ENCODE measurements around the gene UPK1A. TPM values are rescaled to one million over a fixed set of nuclear protein-coding genes. Genes with fewer than 3 reads are reported as not detected.
A peak's percentile ranks its signal among the peaks of the same experiment; 100 is the strongest.
"Not testable (repeated sequence)": the region's sequence is repeated elsewhere in the genome, so short reads cannot be mapped to it uniquely, and the experiment has no call there.

Gene UPK1A
- total RNA-seq, 2 experiments from 2014 or later: 1.8 to 2.2 TPM

DNA sequence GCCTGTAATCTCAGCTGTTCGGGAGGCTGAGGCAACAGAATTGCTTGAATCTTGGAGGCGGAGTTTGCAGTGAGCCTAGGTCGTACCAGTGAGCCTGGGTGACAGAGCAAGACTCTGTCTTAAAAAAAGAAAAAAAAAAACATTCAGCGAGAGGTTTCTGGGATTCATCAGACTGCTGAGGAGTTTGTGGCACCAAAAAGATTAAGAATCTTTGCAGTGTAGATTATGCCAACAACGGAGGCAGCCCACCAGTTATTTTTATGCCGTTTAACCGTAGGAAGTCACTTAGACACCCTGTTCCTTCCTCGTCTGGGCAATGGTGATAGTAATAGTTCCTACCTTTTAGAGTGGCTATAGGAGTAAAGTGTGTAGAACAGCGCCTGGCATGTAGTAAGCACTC lies 15.7 kb upstream of the UPK1A start:
- intact Hi-C loops (cut with micrococcal nuclease): no loop called here
- H3K9me3 Mint-ChIP-seq: no peaks in the 10 kb centered on the region
- TF ChIP-seq, protein P1, sequence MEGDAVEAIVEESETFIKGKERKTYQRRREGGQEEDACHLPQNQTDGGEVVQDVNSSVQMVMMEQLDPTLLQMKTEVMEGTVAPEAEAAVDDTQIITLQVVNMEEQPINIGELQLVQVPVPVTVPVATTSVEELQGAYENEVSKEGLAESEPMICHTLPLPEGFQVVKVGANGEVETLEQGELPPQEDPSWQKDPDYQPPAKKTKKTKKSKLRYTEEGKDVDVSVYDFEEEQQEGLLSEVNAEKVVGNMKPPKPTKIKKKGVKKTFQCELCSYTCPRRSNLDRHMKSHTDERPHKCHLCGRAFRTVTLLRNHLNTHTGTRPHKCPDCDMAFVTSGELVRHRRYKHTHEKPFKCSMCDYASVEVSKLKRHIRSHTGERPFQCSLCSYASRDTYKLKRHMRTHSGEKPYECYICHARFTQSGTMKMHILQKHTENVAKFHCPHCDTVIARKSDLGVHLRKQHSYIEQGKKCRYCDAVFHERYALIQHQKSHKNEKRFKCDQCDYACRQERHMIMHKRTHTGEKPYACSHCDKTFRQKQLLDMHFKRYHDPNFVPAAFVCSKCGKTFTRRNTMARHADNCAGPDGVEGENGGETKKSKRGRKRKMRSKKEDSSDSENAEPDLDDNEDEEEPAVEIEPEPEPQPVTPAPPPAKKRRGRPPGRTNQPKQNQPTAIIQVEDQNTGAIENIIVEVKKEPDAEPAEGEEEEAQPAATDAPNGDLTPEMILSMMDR (IDR thresholded peaks at IDR 0.05): no peak
- no peak overlapping the region for H3K4me3 Mint-ChIP-seq
- no peak for ATAC-seq
- H3K27me3 Mint-ChIP-seq: no peaks in the 10 kb centered on the region
- POLR2A ChIA-PET: no interaction called here
- peaks cover 37% of the 10 kb centered on the region for H3K36me3 Mint-ChIP-seq (ENCODE audit: low read depth)
- peaks cover 29% of the 10 kb centered on the region for H3K4me1 Mint-ChIP-seq (ENCODE audit: low read depth)
- CTCF ChIA-PET: no interaction called here
- no peak for DNase-seq
- no peak overlapping the region for H3K27ac Mint-ChIP-seq

DNA sequence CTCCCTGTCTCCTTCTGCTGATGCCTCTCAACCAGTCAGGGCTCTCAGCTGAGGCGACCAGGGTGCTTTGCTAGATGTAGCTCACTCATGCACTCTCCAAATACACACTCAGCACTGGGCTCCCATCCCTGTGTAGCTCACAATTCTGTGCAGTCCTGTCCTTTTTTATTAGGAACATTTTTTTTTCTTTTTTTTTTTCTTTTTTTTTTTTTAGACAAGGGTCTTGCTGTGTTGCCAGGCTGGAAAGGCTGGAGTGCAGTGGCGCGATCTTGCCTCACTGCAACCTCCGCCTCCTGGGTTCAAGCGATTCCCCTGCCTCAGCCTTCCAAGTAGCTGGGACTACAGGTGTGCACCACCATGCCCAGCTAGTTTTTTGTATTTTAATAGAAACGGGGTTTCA lies 11.5 kb upstream of the UPK1A start:
- H3K4me3 Mint-ChIP-seq; DNase-seq; H3K9me3 Mint-ChIP-seq; intact Hi-C loops (cut with micrococcal nuclease); ATAC-seq; H3K27me3 Mint-ChIP-seq; POLR2A ChIA-PET; H3K27ac Mint-ChIP-seq: not testable (repeated sequence)
- Mint-ChIP-seq H3K36me3 (ENCODE audit: low read depth) (peaks cover 52% of the 10 kb centered on the region), H3K4me1 (ENCODE audit: low read depth) (peaks cover 22% of the 10 kb centered on the region)
- CTCF ChIA-PET: interaction anchor here (1.6 kb wide), 1 partner anchor 165 kb away, joined by 5 read pairs; no protein-coding TSS in a partner anchor

DNA sequence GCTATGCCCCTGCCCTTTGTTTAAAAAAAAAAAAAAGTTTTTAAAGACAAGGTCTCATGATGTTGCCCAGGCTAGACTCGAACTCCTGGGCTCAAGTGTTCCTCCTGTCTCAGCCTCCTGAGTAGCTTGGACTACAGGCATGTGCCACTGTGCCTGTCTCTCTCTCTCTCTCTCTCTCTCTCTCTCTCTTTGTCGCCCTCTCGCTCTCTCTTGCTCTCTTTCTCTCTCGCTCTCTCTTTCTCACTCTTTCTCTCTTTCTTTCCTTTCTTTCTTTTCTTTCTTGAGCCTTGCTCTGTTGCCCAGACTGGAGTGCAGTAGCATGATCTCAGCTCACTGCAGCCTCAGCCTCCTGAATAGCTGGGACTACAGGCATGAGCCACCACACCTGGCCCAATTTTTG lies 10.7 kb upstream of the UPK1A start:
- Mint-ChIP-seq H3K4me3 (no peak overlapping the region), H3K9me3 (no peaks in the 10 kb centered on the region), H3K27ac (no peak overlapping the region), H3K27me3 (no peaks in the 10 kb centered on the region), H3K36me3 (ENCODE audit: low read depth) (peaks cover 50% of the 10 kb centered on the region), H3K4me1 (ENCODE audit: low read depth) (peaks cover 16% of the 10 kb centered on the region)
- intact Hi-C loops (cut with micrococcal nuclease): no loop called here
- TF ChIP-seq, protein P1 (IDR thresholded peaks at IDR 0.05): no peak
- ChIA-PET CTCF (no interaction called here), POLR2A (no interaction called here)
- ATAC-seq (no peak), DNase-seq (no peak)

DNA sequence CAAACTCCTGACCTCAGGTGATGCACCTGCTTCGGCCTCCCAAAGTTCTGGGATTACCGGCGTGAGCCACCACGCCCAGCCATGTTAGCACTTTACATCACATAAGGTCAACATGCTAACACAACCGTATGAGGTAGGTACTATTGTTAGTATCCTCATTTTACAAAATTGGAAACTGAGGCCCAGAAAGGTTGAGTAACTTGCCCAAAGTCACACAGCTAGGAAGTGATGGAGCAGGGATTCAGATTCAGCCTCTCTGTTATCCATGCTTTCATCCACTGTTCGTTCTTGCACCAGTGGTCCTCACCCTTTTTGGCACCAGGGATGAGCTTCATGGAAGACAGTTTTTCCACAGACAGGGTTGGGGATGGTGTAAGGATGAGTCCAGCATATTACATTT lies 9.6 kb upstream of the UPK1A start:
- ATAC-seq (no peak), DNase-seq (no peak)
- intact Hi-C loops (cut with micrococcal nuclease): no loop called here
- H3K4me1 Mint-ChIP-seq (ENCODE audit: low read depth): peaks cover 8% of the 10 kb centered on the region
- H3K9me3 Mint-ChIP-seq: no peaks in the 10 kb centered on the region
- ChIA-PET CTCF (interaction anchor here (2.6 kb wide), 1 partner anchor 8 kb away, joined by 10 read pairs; the partner anchor contains the start of gene COX6B1), POLR2A (interaction anchor here (1.2 kb wide), 1 partner anchor 8 kb away, joined by 3 read pairs; the partner anchor contains the start of gene COX6B1)
- H3K36me3 Mint-ChIP-seq (ENCODE audit: low read depth): peaks cover 46% of the 10 kb centered on the region
- TF ChIP-seq, protein P1 (IDR thresholded peaks at IDR 0.05): no peak
- H3K27me3 Mint-ChIP-seq: no peaks in the 10 kb centered on the region
- no peak overlapping the region for H3K4me3 Mint-ChIP-seq
- H3K27ac Mint-ChIP-seq: no peak overlapping the region

DNA sequence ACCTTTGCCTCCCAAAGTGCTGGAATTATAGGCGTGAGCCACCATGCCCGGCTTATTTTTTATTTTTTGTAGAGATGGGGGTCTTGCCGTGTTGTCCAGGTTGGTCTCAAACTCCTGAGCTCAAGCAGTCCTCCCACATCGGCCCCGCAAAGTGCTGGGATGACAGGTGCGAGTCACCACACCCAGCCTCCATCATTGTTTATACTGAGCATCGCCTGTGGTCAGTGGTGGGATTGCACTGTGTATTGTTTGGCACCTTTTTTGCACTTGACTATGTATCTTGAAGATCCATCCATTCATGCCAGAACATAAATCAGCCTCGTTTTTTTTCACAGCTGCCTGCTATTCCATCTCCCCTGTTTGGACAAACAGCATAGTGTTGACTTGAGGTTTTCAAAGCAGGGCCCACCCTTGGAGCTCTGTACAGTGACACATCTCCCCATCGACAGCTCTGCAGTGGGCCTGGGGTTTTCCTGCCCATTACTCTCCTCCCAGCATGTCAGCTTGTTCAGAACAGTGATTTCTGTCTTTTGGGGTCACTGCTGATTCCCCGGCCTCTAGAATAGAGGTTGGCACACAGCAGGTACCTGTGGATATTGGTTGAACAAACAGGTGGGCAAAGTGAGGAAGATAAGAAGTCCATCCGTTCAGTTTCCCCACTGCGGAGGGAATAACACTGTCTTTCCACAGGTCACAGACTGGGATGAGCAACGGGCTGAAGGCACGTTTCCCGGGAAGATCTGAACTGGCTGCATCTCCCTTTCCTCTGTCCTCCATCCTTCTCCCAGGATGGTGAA lies 8.2 kb upstream of the UPK1A start:
- no peaks in the 10 kb centered on the region for H3K27me3 Mint-ChIP-seq
- intact Hi-C loops (cut with micrococcal nuclease): no loop called here
- H3K36me3 Mint-ChIP-seq (ENCODE audit: low read depth): peaks cover 44% of the 10 kb centered on the region
- H3K9me3 Mint-ChIP-seq: no peaks in the 10 kb centered on the region
- no peak overlapping the region for H3K27ac Mint-ChIP-seq
- ChIA-PET POLR2A (interaction anchor here (1.2 kb wide), 1 partner anchor 10 kb away, joined by 3 read pairs; the partner anchor contains the start of gene COX6B1), CTCF (interaction anchor here (1.8 to 2.6 kb wide), 2 partner anchors 10 to 110 kb away, joined by 5 to 10 read pairs; partner anchors contain the start of gene COX6B1)
- no peak overlapping the region for H3K4me3 Mint-ChIP-seq
- ATAC-seq: peak; percentile 61
- DNase-seq: no peak
- H3K4me1 Mint-ChIP-seq (ENCODE audit: low read depth): peaks cover 4% of the 10 kb centered on the region
- TF ChIP-seq, protein P1 (IDR thresholded peaks at IDR 0.05): no peak
